ENCODE measurements around the gene SUPT6H.
A peak's percentile ranks its signal among the peaks of the same experiment; 100 is the strongest.

Gene SUPT6H

DNA sequence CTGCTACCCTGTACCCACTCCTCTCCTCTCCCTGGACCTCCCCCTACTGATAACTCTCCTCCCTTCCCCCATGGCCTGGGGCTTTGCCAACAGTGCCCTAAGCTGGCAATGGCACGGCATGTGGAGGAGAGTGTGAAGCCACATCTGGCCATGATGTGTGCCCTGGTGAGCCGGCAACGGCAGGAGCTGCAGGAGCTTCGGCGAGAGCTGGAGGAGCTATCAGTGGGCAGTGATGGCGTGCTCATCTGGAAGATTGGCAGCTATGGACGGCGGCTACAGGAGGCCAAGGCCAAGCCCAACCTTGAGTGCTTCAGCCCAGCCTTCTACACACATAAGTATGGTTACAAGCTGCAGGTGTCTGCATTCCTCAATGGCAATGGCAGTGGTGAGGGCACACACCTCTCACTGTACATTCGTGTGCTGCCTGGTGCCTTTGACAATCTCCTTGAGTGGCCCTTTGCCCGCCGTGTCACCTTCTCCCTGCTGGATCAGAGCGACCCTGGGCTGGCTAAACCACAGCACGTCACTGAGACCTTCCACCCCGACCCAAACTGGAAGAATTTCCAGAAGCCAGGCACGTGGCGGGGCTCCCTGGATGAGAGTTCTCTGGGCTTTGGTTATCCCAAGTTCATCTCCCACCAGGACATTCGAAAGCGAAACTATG is 87.0 kb downstream of the SUPT6H start:
- DNase-seq (ENCODE audit: low read depth in 3 of 3, low spot score in 1 of 3), result no peak

DNA sequence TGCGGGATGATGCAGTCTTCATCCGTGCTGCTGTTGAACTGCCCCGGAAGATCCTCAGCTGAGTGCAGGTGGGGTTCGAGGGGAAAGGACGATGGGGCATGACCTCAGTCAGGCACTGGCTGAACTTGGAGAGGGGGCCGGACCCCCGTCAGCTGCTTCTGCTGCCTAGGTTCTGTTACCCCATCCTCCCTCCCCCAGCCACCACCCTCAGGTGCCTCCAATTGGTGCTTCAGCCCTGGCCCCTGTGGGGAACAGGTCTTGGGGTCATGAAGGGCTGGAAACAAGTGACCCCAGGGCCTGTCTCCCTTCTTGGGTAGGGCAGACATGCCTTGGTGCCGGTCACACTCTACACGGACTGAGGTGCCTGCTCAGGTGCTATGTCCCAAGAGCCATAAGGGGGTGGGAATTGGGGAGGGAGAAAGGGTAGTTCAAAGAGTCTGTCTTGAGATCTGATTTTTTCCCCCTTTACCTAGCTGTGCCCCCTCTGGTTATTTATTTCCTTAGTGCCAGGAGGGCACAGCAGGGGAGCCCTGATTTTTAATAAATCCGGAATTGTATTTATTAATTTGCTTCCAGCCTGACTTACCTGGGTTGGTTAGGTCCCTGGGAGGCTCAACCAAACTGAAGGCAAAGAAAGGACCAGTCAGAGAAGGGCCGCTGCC is 87.6 kb downstream of the SUPT6H start:
- DNase-seq (ENCODE audit: low read depth in 3 of 3, low spot score in 1 of 3), result no peak

DNA sequence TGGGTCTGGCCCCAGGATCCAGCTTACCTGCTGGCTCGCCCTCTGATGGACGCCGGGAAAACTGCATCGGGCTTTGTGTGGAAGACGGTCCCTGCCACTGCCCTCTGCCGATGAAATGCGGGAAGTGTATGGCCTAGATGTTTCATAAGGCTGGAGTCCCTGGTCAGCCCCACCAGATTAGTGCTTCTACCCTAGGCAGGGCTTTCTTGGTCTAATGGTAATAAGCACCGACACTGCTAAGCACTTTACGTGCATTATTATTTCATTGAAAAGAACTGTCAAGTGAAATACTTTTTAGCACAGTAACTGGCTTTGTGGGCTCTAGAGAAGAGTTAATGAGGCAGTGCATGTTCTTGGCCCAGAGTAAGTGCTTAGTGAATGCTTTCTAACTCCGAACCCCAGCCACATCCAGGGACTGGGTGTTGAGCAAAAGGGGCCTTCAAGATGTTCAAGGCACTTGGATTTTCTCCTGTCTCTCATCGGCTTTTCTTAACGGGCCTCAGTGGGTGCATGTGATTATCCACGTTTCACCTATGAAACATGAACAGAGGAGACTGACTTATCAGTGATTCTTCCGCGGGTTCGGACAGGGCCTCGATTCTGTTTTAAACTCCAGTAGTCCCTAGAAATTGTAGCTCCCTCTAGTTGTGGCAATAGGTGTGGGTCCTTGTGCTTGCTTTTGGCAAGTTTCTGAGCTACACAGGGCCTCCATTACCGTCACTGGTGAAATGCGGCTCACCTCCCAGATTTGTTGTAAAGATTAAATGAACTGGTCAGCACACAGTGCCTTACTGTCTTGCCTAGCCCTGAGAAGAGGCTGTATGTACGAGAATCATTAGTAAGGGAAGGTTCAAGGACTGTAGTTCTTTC is 88.4 kb downstream of the SUPT6H start:
- DNase-seq (ENCODE audit: low read depth in 3 of 3, low spot score in 1 of 3), result peak; percentile 67 to 81 (median 76)

DNA sequence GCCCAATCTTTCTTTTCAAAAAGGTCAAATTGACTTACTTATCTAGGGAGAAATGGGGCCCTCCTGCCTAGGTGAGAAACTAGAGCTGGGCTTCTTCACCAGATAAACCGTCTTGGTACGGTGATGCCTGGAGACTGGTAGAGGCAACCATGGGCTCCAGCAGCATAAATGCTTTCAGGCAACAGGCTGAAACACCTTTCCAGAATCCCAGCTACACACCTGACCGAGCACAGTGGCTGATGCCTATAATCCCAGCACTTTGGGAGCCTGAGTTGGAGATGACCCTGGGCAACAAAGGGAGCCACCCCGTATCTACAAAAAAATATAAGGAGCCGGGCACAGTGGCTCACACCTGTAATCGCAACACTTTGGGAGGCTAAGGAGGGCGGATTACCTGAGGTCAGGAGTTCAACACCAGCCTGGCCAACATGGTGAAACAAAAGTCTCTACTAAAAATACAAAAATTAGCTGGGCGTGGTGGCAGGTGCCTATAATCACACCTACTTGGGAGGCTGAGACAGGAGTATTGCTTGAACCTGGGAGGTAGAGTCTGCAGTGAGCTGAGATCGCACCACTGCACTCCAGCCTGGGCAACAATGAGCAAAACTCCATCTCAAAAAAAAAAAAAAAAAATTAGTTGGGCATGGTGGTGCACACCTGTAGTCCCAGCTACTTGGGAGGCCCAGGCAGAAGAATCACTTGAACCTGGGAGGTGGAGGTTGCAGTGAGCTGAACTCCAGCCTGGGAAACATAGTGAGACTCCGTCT is 89.8 kb downstream of the SUPT6H start:
- no peak for DNase-seq (ENCODE audit: low read depth in 3 of 3, low spot score in 1 of 3)
